Neutrophil (primary cell): ENCODE results near the gene RGS3.

Source experiments
- H3K27ac ChIP-seq: fragments of 200-600 bp; sonication (generic); 2 replicates; pipeline ENCODE4 v1.5.1; 2016; ENCODE audit warnings: mild to moderate bottlenecking, moderate library complexity
- H3K27me3 ChIP-seq: fragments of 200-600 bp; sonication (generic); 2 replicates; pipeline ENCODE4 v1.6.0; 2016; ENCODE audit warnings: mild to moderate bottlenecking
- H3K36me3 ChIP-seq: fragments of 200-600 bp; sonication (generic); 2 replicates; pipeline ENCODE4 v1.5.1; 2017
- H3K4me1 ChIP-seq, 2 experiments: fragments of 200-600 bp in 1 of 2; sonication (generic) in 1 of 2; 1 replicate in 1 of 2; 2 replicates in 1 of 2; pipeline versions ENCODE4 v1.5.1 to v1.6.1; 2013 to 2016; ENCODE audit warnings: low read depth in 1 of 2, low read length in 1 of 2, mild to moderate bottlenecking in 1 of 2, moderate library complexity in 1 of 2; ENCODE audit not compliant: control insufficient read depth in 1 of 2, insufficient read depth in 1 of 2
- H3K4me3 ChIP-seq, 2 experiments: fragments of 200-600 bp in 1 of 2; sonication (generic) in 1 of 2; 1 replicate in 1 of 2; 2 replicates in 1 of 2; pipeline ENCODE4 v1.5.1; 2013 to 2016; ENCODE audit warnings: low read depth in 1 of 2, low read length in 1 of 2, mild to moderate bottlenecking in 1 of 2, moderate library complexity in 1 of 2
- H3K9me3 ChIP-seq: fragments of 200-600 bp; sonication (generic); 2 replicates; pipeline ENCODE4 v1.5.1; 2016
- TF ChIP-seq, protein P1 (sequence below): fragments of 200-600 bp; sonication (generic); IDR thresholded peaks from 2 replicates; pipeline ENCODE4 v1.5.1; 2016; ENCODE audit warnings: antibody characterized with exemption

RGS3 gene

DNA sequence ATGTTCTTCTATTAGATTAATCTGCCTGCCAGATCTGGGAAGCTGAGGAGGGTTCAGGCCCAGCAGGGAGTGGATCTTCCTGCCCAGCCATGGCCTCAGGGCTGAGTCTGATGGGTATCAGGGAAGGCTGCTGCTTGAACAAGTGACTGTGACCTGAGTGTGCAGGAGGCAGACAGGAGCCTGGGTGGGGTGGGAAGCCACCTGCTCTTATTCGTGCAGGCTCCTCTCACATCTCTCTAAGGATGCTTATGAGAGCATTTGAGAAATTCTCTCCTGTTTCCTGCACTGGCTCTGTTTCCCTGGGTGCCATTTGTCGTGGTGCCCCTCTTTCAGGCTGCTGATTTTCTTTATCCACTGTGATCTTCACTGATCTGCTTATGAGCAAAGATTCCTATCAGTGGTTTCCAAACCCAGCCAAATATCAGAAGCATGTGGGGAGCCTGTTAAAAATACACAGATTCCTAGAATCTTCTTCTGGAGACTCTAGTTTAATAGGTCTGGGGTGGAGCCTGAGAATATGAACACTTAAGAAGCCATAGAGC lies 2.1 kb downstream of the RGS3 start:
- TF ChIP-seq, protein P1, sequence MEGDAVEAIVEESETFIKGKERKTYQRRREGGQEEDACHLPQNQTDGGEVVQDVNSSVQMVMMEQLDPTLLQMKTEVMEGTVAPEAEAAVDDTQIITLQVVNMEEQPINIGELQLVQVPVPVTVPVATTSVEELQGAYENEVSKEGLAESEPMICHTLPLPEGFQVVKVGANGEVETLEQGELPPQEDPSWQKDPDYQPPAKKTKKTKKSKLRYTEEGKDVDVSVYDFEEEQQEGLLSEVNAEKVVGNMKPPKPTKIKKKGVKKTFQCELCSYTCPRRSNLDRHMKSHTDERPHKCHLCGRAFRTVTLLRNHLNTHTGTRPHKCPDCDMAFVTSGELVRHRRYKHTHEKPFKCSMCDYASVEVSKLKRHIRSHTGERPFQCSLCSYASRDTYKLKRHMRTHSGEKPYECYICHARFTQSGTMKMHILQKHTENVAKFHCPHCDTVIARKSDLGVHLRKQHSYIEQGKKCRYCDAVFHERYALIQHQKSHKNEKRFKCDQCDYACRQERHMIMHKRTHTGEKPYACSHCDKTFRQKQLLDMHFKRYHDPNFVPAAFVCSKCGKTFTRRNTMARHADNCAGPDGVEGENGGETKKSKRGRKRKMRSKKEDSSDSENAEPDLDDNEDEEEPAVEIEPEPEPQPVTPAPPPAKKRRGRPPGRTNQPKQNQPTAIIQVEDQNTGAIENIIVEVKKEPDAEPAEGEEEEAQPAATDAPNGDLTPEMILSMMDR, result no peak
- Histone ChIP-seq H3K9me3 (no peaks in the 10 kb centered on the region), H3K27ac (no peak overlapping the region), H3K4me1 (no peaks in the 10 kb centered on the region), H3K27me3 (no peaks in the 10 kb centered on the region), H3K36me3 (no peaks in the 10 kb centered on the region), H3K4me3 (no peak overlapping the region)

DNA sequence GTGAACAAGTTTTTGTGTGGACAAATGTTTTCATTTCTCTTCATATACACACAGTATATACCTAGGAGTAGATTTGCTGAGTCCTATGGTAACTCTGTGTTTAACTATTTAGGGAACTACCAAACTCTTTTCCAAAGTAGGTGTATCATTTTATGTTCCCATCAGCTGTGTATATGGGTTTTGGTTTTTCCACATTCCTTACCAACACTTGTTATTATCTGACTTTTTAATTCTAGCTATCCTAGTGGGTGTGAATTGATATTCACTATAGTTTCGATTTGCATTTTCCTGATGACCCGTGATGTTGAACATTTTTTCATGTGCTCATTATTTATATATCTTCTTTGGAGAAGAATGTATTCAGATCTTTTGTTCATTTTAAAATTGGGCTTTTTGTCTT lies 3.7 kb downstream of the RGS3 start:
- Histone ChIP-seq H3K27me3 (no peaks in the 10 kb centered on the region), H3K4me1 (no peaks in the 10 kb centered on the region), H3K4me3 (no peak overlapping the region), H3K27ac (no peak overlapping the region), H3K36me3 (no peaks in the 10 kb centered on the region), H3K9me3 (no peaks in the 10 kb centered on the region)
- TF ChIP-seq, protein P1, result no peak

DNA sequence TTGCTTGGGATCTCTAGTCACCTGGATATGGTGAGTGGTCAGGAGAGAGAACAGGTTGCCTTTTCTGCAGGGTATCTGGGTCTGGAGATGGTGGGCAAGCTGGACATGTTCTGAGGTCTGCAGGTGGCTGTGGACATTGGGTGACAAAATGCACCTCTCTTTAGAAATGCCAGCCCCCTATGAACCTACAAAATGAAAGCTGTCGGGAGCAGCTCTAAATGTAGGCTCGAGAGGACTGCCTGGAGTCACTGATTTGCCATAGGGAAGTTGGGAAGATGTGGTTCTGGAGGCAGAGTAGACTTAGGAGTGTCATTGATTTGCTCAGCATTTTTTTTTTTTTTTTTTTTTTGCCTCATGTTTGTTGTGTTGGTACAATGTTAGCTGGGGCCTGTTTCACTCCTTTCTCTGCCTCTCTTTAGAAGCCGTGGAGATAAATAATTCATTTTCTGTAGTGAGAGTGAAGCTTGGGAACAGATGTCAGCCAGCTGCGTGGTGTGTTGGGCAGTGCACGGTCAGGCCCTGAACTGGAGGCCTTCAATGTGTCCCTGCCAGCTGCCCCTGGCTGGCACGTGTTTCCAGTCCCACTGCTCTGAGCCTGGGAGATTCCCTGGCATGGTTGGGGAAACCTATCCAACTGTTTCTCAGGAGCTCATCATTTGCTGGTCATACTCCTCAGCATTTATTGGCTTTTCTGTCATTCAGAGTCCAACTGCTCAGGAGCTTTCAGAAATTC lies 5.4 kb downstream of the RGS3 start:
- no peaks in the 10 kb centered on the region for H3K27me3 ChIP-seq
- H3K9me3 ChIP-seq, result no peaks in the 10 kb centered on the region
- no peak overlapping the region for H3K27ac ChIP-seq
- TF ChIP-seq, protein P1, result no peak
- H3K36me3 ChIP-seq, result no peaks in the 10 kb centered on the region
- no peaks in the 10 kb centered on the region for H3K4me1 ChIP-seq
- H3K4me3 ChIP-seq, result no peak overlapping the region

DNA sequence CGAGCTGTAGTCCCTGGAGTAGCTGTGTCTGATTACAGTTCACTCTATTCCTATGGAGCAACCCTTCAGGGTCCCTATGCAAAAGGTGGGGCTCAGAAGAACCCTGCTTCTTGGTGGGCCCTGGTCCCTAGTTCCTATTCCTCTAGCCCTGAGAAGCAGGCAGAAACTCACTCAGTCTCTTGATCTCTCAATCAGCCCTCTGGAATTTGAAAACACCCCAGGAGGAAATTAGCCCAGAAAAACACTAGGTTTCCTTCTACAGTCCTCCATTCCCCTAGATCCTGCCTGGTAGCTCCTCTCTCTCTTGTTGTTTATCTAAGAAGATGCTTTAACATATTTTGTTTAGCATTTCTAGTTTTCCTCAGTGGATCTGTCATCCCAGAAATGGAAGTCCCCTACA lies 7.6 kb downstream of the RGS3 start:
- no peaks in the 10 kb centered on the region for H3K4me1 ChIP-seq
- TF ChIP-seq, protein P1, result no peak

DNA sequence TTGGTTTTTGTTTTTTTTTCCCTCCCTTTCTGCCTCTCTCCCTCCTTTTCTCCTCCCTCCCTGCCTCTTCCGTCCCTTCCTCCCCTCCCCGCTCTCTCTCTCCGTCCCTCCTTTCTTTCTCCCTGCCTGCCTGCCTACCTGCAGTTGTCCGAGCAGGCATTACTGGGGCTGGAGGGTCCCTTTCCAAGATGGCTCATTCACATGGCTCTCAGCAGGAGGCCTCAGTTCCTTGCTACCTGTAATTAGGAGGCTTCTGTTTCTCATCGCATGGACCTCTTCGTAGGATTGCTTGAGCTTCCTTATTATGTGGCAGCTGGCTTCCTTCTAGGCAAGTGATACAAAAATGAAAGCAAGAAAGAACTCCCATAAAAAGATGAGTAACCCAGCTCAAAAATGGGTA lies 8.0 kb downstream of the RGS3 start:
- TF ChIP-seq, protein P1, result no peak
- Histone ChIP-seq H3K27ac (no peak overlapping the region), H3K36me3 (no peaks in the 10 kb centered on the region), H3K27me3 (no peaks in the 10 kb centered on the region), H3K4me1 (no peaks in the 10 kb centered on the region), H3K4me3 (no peak overlapping the region), H3K9me3 (no peaks in the 10 kb centered on the region)

More for the DNA sequence above, 7.6 kb downstream of the RGS3 start:
- H3K9me3 ChIP-seq, result no peaks in the 10 kb centered on the region
- H3K36me3 ChIP-seq, result no peaks in the 10 kb centered on the region
- no peak overlapping the region for H3K4me3 ChIP-seq
- H3K27me3 ChIP-seq, result no peaks in the 10 kb centered on the region
- no peak overlapping the region for H3K27ac ChIP-seq
